H1 (cell line): ENCODE results near the gene ATCAY. TPM values are rescaled to one million over a fixed set of nuclear protein-coding genes. Genes with fewer than 3 reads are reported as not detected.
"Not testable (repeated sequence)": the region's sequence is repeated elsewhere in the genome, so short reads cannot be mapped to it uniquely, and the experiment has no call there.

Source experiments
- CTCF ChIA-PET: fragments of 300-600 bp; sonication (Branson Sonifier 250); formaldehyde crosslinking; loops from one replicate; lab custom pipeline; 2021; ENCODE audit not compliant: partially characterized antibody; lab: Charles Lee
- POLR2A ChIA-PET: fragments of 300-600 bp; sonication (Branson Sonifier 250); formaldehyde crosslinking; loops from one replicate; lab custom pipeline; 2021; ENCODE audit warnings: inconsistent platforms; ENCODE audit not compliant: partially characterized antibody; lab: Charles Lee
- DNase-seq, 2 experiments: peaks; one replicate each; pipeline versions ENCODE4 v3.0.0 to v3.0.0-alpha.2; 2010 to 2022; ENCODE audit warnings: low spot score in 2 of 2, low read depth in 1 of 2, mixed read lengths in 1 of 2
- FAIRE-seq: peaks from 2 replicates; lab custom pipeline; 2011; peaks lifted over from hg19 to GRCh38; lab: Jason Lieb, UNC
- H2AFZ ChIP-seq: 2 replicates; pipeline ENCODE4 v1.8.1; 2012; ENCODE audit warnings: low read length, inconsistent platforms
- H2AK5ac ChIP-seq: 2 replicates; pipeline ENCODE4 v1.6.1; 2013; ENCODE audit warnings: low read depth, low read length
- H2BK120ac ChIP-seq: replicated peaks from 2 replicates; pipeline ENCODE3; 2013; ENCODE audit warnings: low read depth, low read length, inconsistent platforms
- H2BK12ac ChIP-seq: 2 replicates; pipeline ENCODE4 v1.6.1; 2013; ENCODE audit warnings: low read depth, low read length
- H2BK15ac ChIP-seq: 2 replicates; pipeline ENCODE4 v1.6.1; 2013; ENCODE audit warnings: low read length
- H2BK20ac ChIP-seq: 2 replicates; pipeline ENCODE4 v1.6.1; 2013; ENCODE audit warnings: low read length
- H2BK5ac ChIP-seq: 2 replicates; pipeline ENCODE4 v1.6.1; 2013; ENCODE audit warnings: low read depth, low read length
- H3K14ac ChIP-seq: 2 replicates; pipeline ENCODE4 v1.6.1; 2013; ENCODE audit warnings: inconsistent platforms; ENCODE audit not compliant: insufficient read length
- H3K18ac ChIP-seq: 2 replicates; pipeline ENCODE4 v1.6.1; 2013; ENCODE audit warnings: low read length; ENCODE audit errors: extremely low read depth
- H3K23ac ChIP-seq: 2 replicates; pipeline ENCODE4 v1.6.1; 2013; ENCODE audit warnings: inconsistent platforms; ENCODE audit not compliant: insufficient read length
- H3K23me2 ChIP-seq: 2 replicates; pipeline ENCODE4 v1.6.1; 2013; ENCODE audit warnings: low read depth, low read length
- H3K27ac ChIP-seq: 2 replicates; pipeline ENCODE4 v1.6.1; 2011; ENCODE audit warnings: low read depth, low read length, inconsistent platforms
- H3K27me3 ChIP-seq, 4 experiments: replicated peaks in 1 of 4; 1 replicate in 1 of 4; 2 replicates in 3 of 4; pipeline versions ENCODE4 v1.6.1 to v1.8.1; 2011 to 2013; ENCODE audit warnings: low read length in 3 of 4, mild to moderate bottlenecking in 3 of 4, inconsistent platforms in 2 of 4, mixed read lengths in 2 of 4, moderate library complexity in 1 of 4; ENCODE audit not compliant: control insufficient read depth in 3 of 4, insufficient read depth in 3 of 4; ENCODE audit errors: extremely low read depth in 1 of 4
- H3K36me3 ChIP-seq, 4 experiments: 2 replicates each; pipeline versions ENCODE4 v1.6.1 to v1.8.1; 2011 to 2013; ENCODE audit warnings: mild to moderate bottlenecking in 4 of 4, low read length in 3 of 4, moderate library complexity in 2 of 4, control low read depth in 1 of 4, inconsistent platforms in 1 of 4; ENCODE audit not compliant: insufficient read depth in 4 of 4, control insufficient read depth in 2 of 4
- H3K4ac ChIP-seq: replicated peaks from 2 replicates; pipeline ENCODE3; 2013; ENCODE audit warnings: low read length, low read depth, mixed read lengths, inconsistent platforms; ENCODE audit not compliant: insufficient read length
- H3K4me1 ChIP-seq, 4 experiments: replicated peaks in 1 of 4; 1 replicate in 1 of 4; 2 replicates in 3 of 4; pipeline versions ENCODE4 v1.6.1 to v1.8.1; 2011 to 2013; ENCODE audit warnings: low read length in 3 of 4, inconsistent platforms in 2 of 4, mixed read lengths in 1 of 4; ENCODE audit not compliant: insufficient read depth in 4 of 4, control insufficient read depth in 3 of 4
- H3K4me2 ChIP-seq, 2 experiments: 2 replicates each; pipeline versions ENCODE4 v1.6.1 to v1.8.1; 2011 to 2013; ENCODE audit warnings: low read depth in 2 of 2, low read length in 2 of 2, control low read depth in 1 of 2, inconsistent platforms in 1 of 2, mild to moderate bottlenecking in 1 of 2; ENCODE audit not compliant: insufficient read depth in 1 of 2
- H3K4me3 ChIP-seq, 4 experiments: fragments of 200-600, 300-600 bp in 1 of 4; sonication (generic), shearing (Covaris generic), sonication (Bioruptor Twin) in 1 of 4; 2 replicates each; pipeline versions ENCODE4 v1.5.1 to v1.8.1; 2011 to 2016; ENCODE audit warnings: low read length in 4 of 4, low read depth in 3 of 4, control low read depth in 2 of 4, inconsistent platforms in 2 of 4, mild to moderate bottlenecking in 2 of 4, mixed read lengths in 1 of 4, moderate library complexity in 1 of 4; ENCODE audit not compliant: insufficient read depth in 2 of 4; ENCODE audit errors: extremely low read depth in 1 of 4
- H3K56ac ChIP-seq: replicated peaks from 2 replicates; pipeline ENCODE3; 2013; ENCODE audit warnings: low read depth, mild to moderate bottlenecking, mixed read lengths, low read length, inconsistent platforms; ENCODE audit not compliant: insufficient read length
- H3K79me1 ChIP-seq: 2 replicates; pipeline ENCODE4 v1.6.1; 2013; ENCODE audit warnings: low read depth, low read length, control low read depth
- H3K79me2 ChIP-seq, 2 experiments: 2 replicates each; pipeline versions ENCODE4 v1.6.1 to v1.8.1; 2012 to 2013; ENCODE audit warnings: low read length in 2 of 2, mild to moderate bottlenecking in 2 of 2, inconsistent platforms in 1 of 2; ENCODE audit not compliant: insufficient read depth in 2 of 2, control insufficient read depth in 1 of 2
- H3K9ac ChIP-seq, 4 experiments: replicated peaks in 1 of 4; 1 replicate in 1 of 4; 2 replicates in 3 of 4; pipeline versions ENCODE4 v1.6.1 to v1.8.1; 2011 to 2013; ENCODE audit warnings: low read depth in 3 of 4, low read length in 3 of 4, control low read depth in 2 of 4, mild to moderate bottlenecking in 2 of 4, moderate library complexity in 2 of 4, inconsistent platforms in 1 of 4; ENCODE audit errors: extremely low read depth in 1 of 4
- H3K9me3 ChIP-seq, 2 experiments: 2 replicates each; pipeline versions ENCODE4 v1.6.1 to v1.8.1; 2012 to 2013; ENCODE audit warnings: mild to moderate bottlenecking in 2 of 2, moderate library complexity in 2 of 2, control low read depth in 1 of 2, inconsistent platforms in 1 of 2, low read depth in 1 of 2, low read length in 1 of 2, mixed read lengths in 1 of 2; ENCODE audit not compliant: insufficient read depth in 2 of 2
- H4K20me1 ChIP-seq, 2 experiments: replicated peaks in 1 of 2; 2 replicates each; pipeline versions ENCODE3 to v1.8.1; 2011 to 2013; ENCODE audit warnings: inconsistent platforms in 2 of 2, low read length in 2 of 2, mild to moderate bottlenecking in 1 of 2; ENCODE audit not compliant: insufficient read depth in 2 of 2, control insufficient read depth in 1 of 2
- H4K5ac ChIP-seq: 2 replicates; pipeline ENCODE4 v1.6.1; 2013; ENCODE audit warnings: low read length, low read depth, mixed read lengths, inconsistent platforms; ENCODE audit not compliant: insufficient read length
- H4K8ac ChIP-seq: 2 replicates; pipeline ENCODE4 v1.8.0; 2013; ENCODE audit warnings: mild to moderate bottlenecking, moderate library complexity, low read length, inconsistent platforms; ENCODE audit not compliant: insufficient read depth; ENCODE audit errors: extremely low read depth
- H4K91ac ChIP-seq: replicated peaks from 2 replicates; pipeline ENCODE3; 2013; ENCODE audit warnings: low read length, mixed read lengths, inconsistent platforms; ENCODE audit not compliant: insufficient read length
- GTF2F1 ChIP-seq: IDR thresholded peaks from 2 replicates; pipeline ENCODE4 v1.6.1; 2012; ENCODE audit warnings: low read depth, low read length, improper control_type of control experiment, borderline replicate concordance
- RNF2 ChIP-seq: fragments of 200-900, 300-1000 bp; sonication (generic); IDR thresholded peaks from 2 replicates; pipeline ENCODE4 v1.7.1; 2016; ENCODE audit warnings: borderline replicate concordance, low read depth, mild to moderate bottlenecking, antibody characterized with exemption, low read length; ENCODE audit not compliant: poor library complexity, severe bottlenecking; ENCODE audit errors: missing control alignments
- WGBS, 2 experiments: shearing (Covaris generic) in 1 of 2; methylation state at CpG; one replicate each; pipeline versions ENCODE4 v1.1.6 to v1.1.7; 2013 to 2015; ENCODE audit warnings: low lambda C conversion rate in 2 of 2, mixed read lengths in 2 of 2, inconsistent platforms in 1 of 2, low coverage in 1 of 2, missing lambda C conversion rate in 1 of 2; ENCODE audit not compliant: insufficient replicate concordance in 2 of 2, insufficient coverage in 1 of 2, insufficient read length in 1 of 2; ENCODE audit errors: extremely low coverage in 1 of 2, missing lambda C conversion rate in 1 of 2; 5-methylcytosine and 5-hydroxymethylcytosine counted together
- polyA plus RNA-seq, 7 experiments: library from polyadenylated mRNA; depleted of rRNA in 3 of 7; stranded (reverse) in 5 of 7; unstranded in 2 of 7; fragments of >200 nt in 5 of 7; fragments of 200-250 nt in 2 of 7; gene quantifications; 1 replicate in 5 of 7; 2 replicates in 1 of 7; 4 replicates in 1 of 7; pipeline versions ENCODE4 v1.2.1 to v1.2.3, GENCODE V29; 2011 to 2013; ENCODE audit warnings: missing spikeins in 2 of 7, mixed read lengths in 2 of 7
- total RNA-seq: library from RNA; stranded (reverse); fragmentation: NEBNext Ultra II Directional; extraction: Animal tissue kit (Norgen Biotek cat#: 25700); gene quantifications from 2 replicates; pipeline ENCODE4 v1.2.1, GENCODE V29; 2021

ATCAY gene
- total and polyA plus RNA-seq, 2 of the 8 experiments (the other 6 are each of a cell fraction or from before 2014, with no cell fraction given) = 24.4 to 33.8 TPM

DNA sequence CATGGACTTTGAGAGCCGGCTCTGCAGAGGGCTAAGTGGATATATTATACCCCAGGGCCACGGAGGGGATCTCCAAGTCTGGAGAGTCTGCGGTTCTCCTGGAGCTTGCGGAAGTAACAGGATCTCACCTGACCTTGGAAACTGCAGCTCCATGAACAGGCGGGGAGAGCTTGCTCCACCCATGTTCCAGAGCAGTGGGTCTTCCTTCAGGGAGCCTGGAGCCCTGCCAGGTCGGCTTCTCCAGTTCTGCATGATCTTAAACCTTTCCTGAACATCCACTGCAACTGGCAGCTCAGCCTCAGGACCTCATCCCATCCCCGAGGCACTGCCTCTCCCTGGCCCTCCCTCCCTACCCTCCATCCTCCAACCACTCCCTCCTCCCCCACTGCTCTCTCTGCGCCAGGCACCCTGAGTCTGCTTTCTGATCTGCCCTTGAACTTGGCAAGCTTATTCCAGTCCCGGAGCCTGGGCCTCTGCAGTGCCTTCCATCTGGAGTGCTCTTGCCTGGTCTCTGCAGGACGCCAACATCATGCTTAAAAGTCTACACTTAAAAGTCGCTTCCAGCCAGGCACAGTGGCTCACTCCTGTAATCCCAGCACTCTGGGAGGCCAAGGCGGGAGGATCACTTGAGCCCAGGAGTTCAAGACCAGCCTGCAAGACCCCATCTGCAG lies 13.2 kb downstream of the ATCAY start (continued):
- no peak for TF ChIP-seq GTF2F1
- TF ChIP-seq RNF2 = no peak

DNA sequence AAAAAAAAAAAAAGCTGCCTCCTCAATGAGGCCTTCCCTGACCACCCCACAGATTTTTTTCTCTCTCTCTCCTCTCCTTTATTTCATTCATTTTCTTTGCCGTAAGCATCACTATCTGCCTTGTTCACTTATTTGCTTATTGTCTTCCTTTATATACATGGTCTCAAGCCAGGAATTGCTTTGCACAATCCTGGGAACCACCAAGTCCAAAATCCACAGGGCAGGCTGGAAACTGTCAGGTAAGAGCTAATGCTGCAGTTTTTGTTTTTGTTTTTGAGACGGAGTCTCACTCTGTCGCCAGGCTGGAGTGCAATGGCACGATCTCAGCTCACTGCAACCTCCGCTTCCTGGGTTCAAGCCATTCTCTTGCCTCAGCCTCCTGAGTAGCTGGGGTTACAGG lies 14.5 kb downstream of the ATCAY start:
- 83% methylated on average over 5 of the region's 5 CpGs; no CpG with 5 or more reads in 1 of the 2 experiments for WGBS, 2 experiments

More for the DNA sequence above, 14.5 kb downstream of the ATCAY start:
- H3K14ac ChIP-seq, H3K79me1 ChIP-seq, H3K4me2 ChIP-seq, H3K9ac ChIP-seq, H2BK20ac ChIP-seq, H4K8ac ChIP-seq, POLR2A ChIA-PET, H3K56ac ChIP-seq, H3K79me2 ChIP-seq, H4K5ac ChIP-seq, H2BK120ac ChIP-seq, H2BK5ac ChIP-seq, H4K91ac ChIP-seq, H2BK12ac ChIP-seq, H3K23me2 ChIP-seq, H2AFZ ChIP-seq, H3K27ac ChIP-seq, H4K20me1 ChIP-seq, H3K4me1 ChIP-seq, H3K4ac ChIP-seq, H3K27me3 ChIP-seq, H2AK5ac ChIP-seq, H3K23ac ChIP-seq, FAIRE-seq, H3K9me3 ChIP-seq, DNase-seq, H2BK15ac ChIP-seq, H3K4me3 ChIP-seq, H3K18ac ChIP-seq: not testable (repeated sequence)
- CTCF ChIA-PET = interaction anchor here (1.0 to 1.9 kb wide), 2 partner anchors 69 to 73 kb away, joined by 3 to 9 read pairs; no protein-coding TSS in a partner anchor
- H3K36me3 ChIP-seq = peaks cover 3 to 12% (median 10%) of the 10 kb centered on the region in 4 experiments; a peak in 7 of 8 replicates
